Smooth muscle cell (in vitro differentiated cells): ENCODE results near the gene HPDL. TPM values are rescaled to one million over a fixed set of nuclear protein-coding genes. Genes with fewer than 3 reads are reported as not detected.

Source experiments
- DNase-seq: peaks from one replicate; lab custom pipeline; 2025; ENCODE audit not compliant: unreplicated experiment; lab: John Stamatoyannopoulos, UW
- H2AFZ ChIP-seq: fragments of 200-600 bp; sonication (generic); 2 replicates; pipeline ENCODE4 v1.6.0; 2016; ENCODE audit warnings: antibody characterized with exemption, low read depth, mild to moderate bottlenecking
- H3F3A ChIP-seq: fragments of 200-600 bp; sonication (generic); 2 replicates; pipeline ENCODE4 v1.6.0; 2017; ENCODE audit warnings: antibody characterized with exemption, low read depth
- H3K27ac ChIP-seq: fragments of 200-600 bp; sonication (generic); 2 replicates; pipeline ENCODE4 v1.5.1; 2016; ENCODE audit warnings: low read depth, mild to moderate bottlenecking
- H3K27me3 ChIP-seq: fragments of 200-600 bp; sonication (generic); 2 replicates; pipeline ENCODE4 v1.6.1; 2016; ENCODE audit warnings: low read depth, mild to moderate bottlenecking
- H3K36me3 ChIP-seq: fragments of 200-600 bp; sonication (generic); 2 replicates; pipeline ENCODE4 v1.5.1; 2016; ENCODE audit warnings: low read depth
- H3K4me1 ChIP-seq: fragments of 200-600 bp; sonication (generic); 2 replicates; pipeline ENCODE4 v1.5.1; 2016; ENCODE audit warnings: low read depth
- H3K4me2 ChIP-seq: fragments of 200-600 bp; sonication (generic); 2 replicates; pipeline ENCODE4 v1.6.0; 2016; ENCODE audit warnings: mild to moderate bottlenecking
- H3K4me3 ChIP-seq: fragments of 200-600 bp; sonication (generic); 2 replicates; pipeline ENCODE4 v1.5.1; 2016; ENCODE audit warnings: mild to moderate bottlenecking
- H3K79me2 ChIP-seq: fragments of 200-600 bp; sonication (generic); 2 replicates; pipeline ENCODE4 v1.6.0; 2016; ENCODE audit warnings: low read depth, mild to moderate bottlenecking
- H3K9ac ChIP-seq: fragments of 200-600 bp; sonication (generic); 2 replicates; pipeline ENCODE4 v1.6.0; 2016; ENCODE audit warnings: low read depth
- H3K9me3 ChIP-seq: fragments of 200-600 bp; sonication (generic); replicated peaks from 2 replicates; pipeline ENCODE4 v1.5.1; 2016; ENCODE audit warnings: low read depth
- H4K20me1 ChIP-seq: fragments of 200-600 bp; sonication (generic); 2 replicates; pipeline ENCODE4 v1.6.0; 2016; ENCODE audit warnings: low read depth
- CTCF ChIP-seq: fragments of 200-600 bp; sonication (generic); IDR thresholded peaks from 2 replicates; pipeline ENCODE4 v1.5.1; 2017; ENCODE audit warnings: borderline replicate concordance, mild to moderate bottlenecking, antibody characterized with exemption; ENCODE audit not compliant: insufficient read depth, poor library complexity, severe bottlenecking
- WGBS: methylation state at CpG from one replicate; pipeline ENCODE4 v1.1.7; 2016; ENCODE audit warnings: low lambda C conversion rate; 5-methylcytosine and 5-hydroxymethylcytosine counted together
- polyA plus RNA-seq: library from polyadenylated mRNA; unstranded; fragments of >200 nt; fragmentation: Nextera tagmentation; extraction: Ambion mirVana; gene quantifications from 2 replicates; pipeline ENCODE4 v1.2.1, GENCODE V29; 2016
- total RNA-seq: library from RNA; depleted of rRNA; stranded (reverse); fragments of >200 nt; gene quantifications from 2 replicates; pipeline ENCODE4 v1.2.3, GENCODE V29; 2014

Gene HPDL
- total and polyA plus RNA-seq, 2 experiments from 2014 or later: 0.96 TPM; not detected in 1

DNA sequence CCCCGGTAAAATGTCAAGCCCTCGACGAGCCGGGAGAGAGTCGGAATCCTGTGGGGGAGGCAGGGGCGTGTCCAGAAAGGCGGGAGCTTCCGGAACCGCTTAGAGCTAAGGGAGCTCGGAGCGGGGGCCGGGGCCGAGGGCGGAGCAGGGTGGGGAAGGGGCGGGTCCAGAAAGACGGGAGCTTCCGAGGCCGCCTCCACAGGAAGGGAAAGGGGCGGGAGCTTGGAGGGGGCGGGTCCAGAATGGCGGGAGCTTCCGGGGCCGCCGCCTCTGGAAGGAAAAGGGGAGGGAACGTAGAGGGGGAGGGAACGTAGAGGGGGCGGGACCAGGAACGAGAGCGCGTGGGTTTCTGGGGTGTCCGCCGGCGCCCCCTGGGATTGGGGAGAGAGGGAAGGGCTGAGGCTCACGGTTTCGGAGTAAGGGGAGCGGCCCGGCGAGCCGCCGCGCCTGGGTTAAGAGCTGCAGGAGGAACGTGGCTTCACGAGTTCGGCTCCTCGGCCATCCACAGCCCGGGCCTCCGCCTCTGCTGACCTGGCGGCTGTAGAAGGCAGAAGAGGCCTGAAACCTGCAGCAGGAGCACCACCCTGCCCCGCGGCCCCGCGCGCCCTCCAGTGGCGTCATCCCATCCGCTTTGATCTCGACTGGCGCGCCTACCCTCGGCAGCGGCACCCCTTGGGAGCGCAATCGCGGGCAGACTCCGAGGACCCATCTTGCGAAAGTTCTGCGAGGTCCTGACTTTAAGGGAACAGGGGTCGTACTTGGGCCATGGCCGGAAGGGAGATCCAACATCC lies 23.0 kb upstream of the HPDL start:
- under 1% methylated on average over 21 of the region's 68 CpGs for WGBS
- Histone ChIP-seq H4K20me1 (no peaks in the 10 kb centered on the region), H3K4me1 (peaks cover 14% of the 10 kb centered on the region), H3K27ac (peak overlapping the region; percentile 68), H3F3A (peaks cover 15% of the 10 kb centered on the region), H3K9me3 (no peaks in the 10 kb centered on the region), H3K4me3 (peak overlapping the region; percentile 70), H3K79me2 (no peaks in the 10 kb centered on the region), H3K36me3 (no peaks in the 10 kb centered on the region), H2AFZ (peak overlapping the region; percentile 80), H3K27me3 (no peaks in the 10 kb centered on the region), H3K4me2 (peak overlapping the region; percentile 82), H3K9ac (peak overlapping the region; percentile 47)
- peak; percentile 49 for TF ChIP-seq CTCF
- peak; percentile 93 for DNase-seq

DNA sequence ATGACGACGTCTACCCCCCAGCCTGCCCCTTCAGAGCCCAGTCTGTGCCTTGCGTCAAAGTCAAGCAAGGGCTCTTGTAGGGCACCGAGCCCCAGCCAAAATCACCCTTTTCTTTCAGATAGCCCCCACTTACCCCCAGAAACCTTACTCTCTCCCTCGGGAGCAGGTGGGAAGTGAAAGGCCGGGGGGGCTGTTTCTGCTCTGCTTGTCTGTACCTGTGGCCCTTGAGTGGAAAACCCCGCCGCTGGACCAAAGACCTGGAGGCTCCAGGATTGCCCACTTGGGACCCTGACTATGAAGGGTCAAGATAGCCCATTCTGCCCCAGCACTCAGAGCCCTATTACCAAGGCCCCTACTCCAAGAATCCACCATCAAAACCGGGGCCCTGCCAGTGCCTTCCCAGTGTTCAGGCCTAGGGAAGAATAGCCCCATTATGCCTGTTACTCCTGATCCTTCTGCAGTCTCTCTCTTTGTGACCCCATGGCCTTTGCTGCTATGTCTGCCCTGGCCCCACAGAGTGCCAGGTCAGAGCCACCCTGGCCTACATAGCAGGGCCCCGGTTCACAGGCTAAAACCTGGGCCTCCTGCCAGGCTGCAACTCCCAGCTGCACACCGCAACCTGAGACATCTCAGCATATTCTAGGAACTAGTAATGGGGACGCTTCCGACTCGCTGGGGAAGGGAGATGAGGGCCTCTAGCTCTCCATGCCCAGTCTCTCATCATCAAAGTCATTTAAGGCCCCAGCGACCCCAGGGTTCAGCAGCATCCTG lies 22.2 kb upstream of the HPDL start:
- Histone ChIP-seq H3K4me1 (peaks cover 14% of the 10 kb centered on the region), H3K36me3 (no peaks in the 10 kb centered on the region), H3F3A (peaks cover 15% of the 10 kb centered on the region), H3K9ac (peak overlapping the region; percentile 10), H3K4me2 (peak overlapping the region; percentile 80), H3K27ac (peak overlapping the region; percentile 32), H2AFZ (peak overlapping the region; percentile 33), H3K27me3 (no peaks in the 10 kb centered on the region), H3K4me3 (peak overlapping the region; percentile 70), H4K20me1 (no peaks in the 10 kb centered on the region), H3K79me2 (no peaks in the 10 kb centered on the region), H3K9me3 (no peaks in the 10 kb centered on the region)
- no peak for TF ChIP-seq CTCF
- WGBS: 73% methylated on average over 15 of the region's 15 CpGs
- DNase-seq: no peak

DNA sequence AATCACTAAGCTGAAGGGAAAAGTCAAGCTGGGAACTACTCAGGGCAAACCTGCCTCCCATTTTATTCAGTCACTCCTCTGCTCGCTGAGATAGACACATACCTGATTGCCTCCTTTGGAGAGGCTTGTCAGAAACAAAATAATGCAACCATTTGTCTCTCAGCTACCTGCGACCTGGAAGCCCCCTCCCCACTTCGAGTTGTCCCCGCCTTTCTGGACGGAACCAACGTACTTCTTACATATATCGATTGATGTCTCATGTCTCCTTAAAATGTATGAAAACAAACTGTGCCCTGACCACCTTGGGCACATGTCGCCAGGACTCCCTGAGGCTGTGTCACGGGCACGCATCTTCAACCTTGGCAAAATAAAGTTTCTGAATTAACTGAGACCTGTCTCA lies 21.5 kb upstream of the HPDL start:
- Histone ChIP-seq H3K4me3 (no peak overlapping the region), H4K20me1 (no peaks in the 10 kb centered on the region), H3K9ac (no peak overlapping the region), H3K4me2 (no peak overlapping the region), H3K9me3 (no peaks in the 10 kb centered on the region), H3K36me3 (no peaks in the 10 kb centered on the region), H3F3A (peaks cover 15% of the 10 kb centered on the region), H3K27me3 (no peaks in the 10 kb centered on the region), H3K27ac (no peak overlapping the region), H3K79me2 (no peaks in the 10 kb centered on the region), H3K4me1 (peaks cover 14% of the 10 kb centered on the region), H2AFZ (no peak overlapping the region)
- no peak for TF ChIP-seq CTCF
- 90% methylated on average over 10 of the region's 10 CpGs for WGBS
- DNase-seq: no peak
